Neural progenitor cell (in vitro differentiated cells): ENCODE measurements around the gene ANKRD30B.

Source experiments
- CTCF ChIP-seq: fragments of 200-600 bp; sonication (generic); IDR thresholded peaks from 2 replicates; pipeline ENCODE4 v1.5.1; 2017; ENCODE audit warnings: antibody characterized with exemption, mild to moderate bottlenecking
- EZH2 ChIP-seq: fragments of 200-600 bp; sonication (generic); IDR thresholded peaks from 2 replicates; pipeline ENCODE4 v1.6.1; 2017; ENCODE audit warnings: antibody characterized with exemption, mild to moderate bottlenecking, moderate library complexity

GRCh38 chr18:14784133-14784532, 36.2 kb downstream of the ANKRD30B start:
- no peak for TF ChIP-seq CTCF
- no peak for TF ChIP-seq EZH2
